Panc1 (cell line): ENCODE results near the gene ZNF678.

Experiments
- CTCF ChIP-seq: fragments of 450-650 bp; IDR thresholded peaks from 2 replicates; pipeline ENCODE4 v1.5.1; 2017; ENCODE audit warnings: mild to moderate bottlenecking
- SIN3A ChIP-seq: IDR thresholded peaks from 2 replicates; pipeline ENCODE4 v1.6.1; 2012; ENCODE audit warnings: low read depth, mild to moderate bottlenecking, low read length, moderate library complexity, borderline replicate concordance; ENCODE audit not compliant: insufficient read depth

GRCh38 chr1:227563324-227564201 is at the start of gene ZNF678:
- TF ChIP-seq CTCF = no peak
- TF ChIP-seq SIN3A = peak; percentile 87; the same call in 1 of the 2 replicates
